ENCODE results near the gene STK39.
"Not testable (repeated sequence)": the region's sequence is repeated elsewhere in the genome, so short reads cannot be mapped to it uniquely, and the experiment has no call there.

The STK39 gene

DNA sequence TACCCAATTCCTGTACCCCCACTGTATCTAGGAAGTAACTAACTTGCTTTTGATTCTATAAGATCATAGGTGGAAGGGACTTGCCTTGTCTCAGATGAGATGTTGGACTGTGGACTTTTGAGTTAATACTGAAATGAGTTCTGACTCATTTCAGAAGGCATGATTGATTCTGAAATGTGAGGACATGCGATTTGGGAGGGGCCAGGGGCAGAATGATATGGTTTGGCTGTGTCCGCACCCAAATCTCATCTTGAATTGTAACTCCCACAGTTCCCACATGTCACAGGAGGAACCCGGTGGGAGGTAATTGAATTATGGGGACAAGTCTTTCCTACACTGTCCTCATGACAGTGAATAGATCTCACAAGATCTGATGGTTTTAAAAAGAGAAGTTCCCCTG, 165.9 kb downstream of the STK39 start:
- not testable (repeated sequence) for DNase-seq

DNA sequence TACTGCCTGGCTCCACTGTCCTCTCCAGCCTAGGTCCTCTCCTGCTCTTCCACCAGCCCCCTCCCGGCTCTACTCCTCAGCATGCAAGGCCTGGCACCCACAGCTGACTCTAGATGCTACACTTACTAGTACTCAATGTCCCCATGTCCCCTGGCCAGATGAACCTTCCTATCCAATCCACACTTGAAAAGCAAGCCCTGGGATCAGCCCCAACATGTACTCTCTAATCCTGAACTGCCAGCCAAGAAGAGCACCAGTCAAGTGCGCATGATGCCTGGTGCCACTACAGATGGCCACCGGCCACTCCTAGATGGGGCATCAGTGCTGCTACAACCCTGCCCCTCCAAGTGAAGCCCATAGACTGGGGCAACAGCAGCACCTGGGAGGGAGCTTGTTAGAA, 168.2 kb downstream of the STK39 start:
- no peak for DNase-seq

DNA sequence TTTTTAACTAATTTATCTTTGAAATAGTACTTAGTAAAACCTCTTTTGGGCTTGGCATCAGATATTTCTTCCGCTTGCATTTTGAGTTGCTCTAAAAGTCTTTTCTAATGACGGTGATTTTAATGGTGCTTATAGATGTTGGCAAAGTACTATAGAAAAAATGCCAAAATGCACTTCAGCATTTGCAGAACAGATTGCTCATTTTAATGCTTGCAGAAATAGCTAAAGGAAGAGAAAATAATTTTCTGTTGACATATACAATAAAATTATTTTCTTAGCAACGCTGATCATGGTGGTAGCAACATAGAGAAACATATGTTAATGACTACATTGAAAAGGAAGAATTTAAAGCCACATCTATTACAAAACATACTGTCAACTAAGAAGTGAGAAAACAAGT, 170.7 kb downstream of the STK39 start:
- no peak for DNase-seq

DNA sequence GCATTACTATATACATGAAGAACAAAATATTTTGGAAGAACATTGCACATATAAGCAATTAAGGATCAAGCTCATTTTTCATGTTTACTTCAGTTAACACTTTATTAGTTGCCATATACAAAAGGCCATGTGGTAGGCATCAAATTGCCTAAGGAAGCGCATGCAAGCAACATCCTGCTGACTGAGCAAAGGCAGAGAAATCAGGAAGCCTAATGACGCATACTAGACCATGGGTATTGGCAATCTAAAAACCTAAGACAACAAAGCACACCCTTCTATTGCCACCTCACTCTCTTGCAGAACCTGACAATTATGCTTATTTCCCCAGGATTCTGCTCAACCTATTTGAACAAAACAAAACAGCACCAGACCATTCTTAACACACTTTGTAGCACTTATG, 171.9 kb downstream of the STK39 start:
- DNase-seq: no peak

DNA sequence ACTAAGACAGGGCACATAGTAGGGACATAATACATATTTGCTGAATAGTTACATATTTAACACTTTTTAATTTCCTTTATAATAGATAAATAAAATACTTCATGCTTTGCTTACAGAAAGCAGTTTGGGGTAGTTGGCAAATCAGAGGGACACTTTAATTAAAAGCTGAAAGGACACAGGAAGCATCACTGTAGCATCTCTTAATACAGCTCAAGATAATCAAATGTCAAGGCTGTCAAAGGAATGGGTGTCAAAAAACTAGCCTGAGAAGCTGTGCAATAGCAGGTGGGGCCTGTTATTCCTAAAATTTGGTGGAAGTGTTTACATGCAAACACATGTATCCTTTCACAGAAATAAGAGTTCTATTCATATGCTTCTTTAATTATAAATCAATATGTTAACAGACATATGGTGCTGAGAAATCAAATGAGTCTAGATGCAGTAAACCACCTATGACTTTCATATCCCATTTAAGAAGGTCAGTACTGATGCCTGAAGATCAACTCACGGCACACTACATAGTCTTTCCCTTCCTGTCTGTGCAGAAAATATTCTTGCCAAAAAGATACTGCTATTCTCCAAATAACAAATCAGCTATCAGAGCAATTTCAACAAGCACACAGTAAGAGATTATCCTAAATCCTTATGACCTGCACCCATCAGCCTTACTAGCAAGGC, 174.6 kb downstream of the STK39 start:
- no peak for DNase-seq

DNA sequence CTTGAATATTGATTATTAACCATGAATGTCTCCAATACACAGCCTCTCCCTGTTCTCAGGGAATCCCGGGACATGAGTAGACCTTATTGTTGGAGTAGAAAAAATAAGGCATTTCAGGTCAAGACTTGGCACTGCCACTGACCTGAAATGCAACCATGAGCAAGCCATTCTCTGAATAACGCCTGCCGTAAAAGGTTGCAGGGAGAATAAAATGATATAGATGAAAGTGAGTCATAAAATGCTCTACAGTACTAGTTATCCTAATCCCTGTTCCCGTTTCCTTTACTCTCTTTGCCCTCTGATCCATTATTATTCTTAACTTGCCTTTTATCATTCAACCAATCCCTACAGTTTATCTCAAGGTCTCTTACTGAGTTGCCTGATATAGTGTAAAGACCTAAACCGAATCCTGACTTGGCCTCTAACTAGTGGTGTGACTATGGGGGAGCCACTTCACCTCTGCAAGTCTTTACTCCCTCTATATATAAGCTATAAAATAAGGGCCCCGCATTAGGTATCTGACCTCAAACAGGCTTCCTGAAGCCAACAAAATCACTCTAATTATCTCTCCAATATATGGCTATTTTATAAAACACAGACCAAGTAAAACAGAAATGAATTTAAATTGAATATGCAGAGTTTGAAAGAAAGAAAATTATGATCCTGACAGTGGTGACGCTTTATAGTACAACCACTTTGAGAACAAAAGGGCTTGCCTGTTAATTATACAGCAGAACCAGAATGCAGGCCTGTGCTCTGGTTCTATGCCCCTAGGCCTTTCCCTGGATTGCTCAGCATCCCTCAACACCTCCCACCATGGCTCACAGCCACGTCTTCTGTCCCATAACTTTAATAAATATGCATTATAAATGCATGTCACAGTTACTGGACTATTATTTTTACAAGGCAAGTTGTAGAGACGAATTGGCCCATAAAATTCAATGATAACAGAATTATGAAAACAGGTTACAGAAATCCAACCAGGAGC, 183.1 kb downstream of the STK39 start:
- no peak for DNase-seq

DNA sequence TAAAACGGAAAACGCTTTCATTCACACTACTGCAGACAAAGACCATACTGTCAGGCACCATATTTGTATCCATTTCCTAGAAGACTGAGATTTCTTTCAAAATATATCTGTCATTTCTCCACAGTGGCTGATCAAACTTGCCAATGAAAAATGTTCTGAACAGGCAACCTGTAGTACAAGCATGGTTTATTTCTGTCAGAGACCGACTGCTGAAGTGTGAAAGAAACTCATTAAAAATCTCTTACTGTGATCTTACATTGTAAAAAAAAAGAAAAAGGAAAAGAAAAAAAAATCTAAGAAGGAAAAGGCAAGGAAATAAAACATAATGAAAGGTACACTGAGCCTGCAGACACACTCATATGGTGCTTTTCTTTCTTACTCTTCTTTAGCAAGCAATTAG, 184.5 kb downstream of the STK39 start:
- DNase-seq: no peak

DNA sequence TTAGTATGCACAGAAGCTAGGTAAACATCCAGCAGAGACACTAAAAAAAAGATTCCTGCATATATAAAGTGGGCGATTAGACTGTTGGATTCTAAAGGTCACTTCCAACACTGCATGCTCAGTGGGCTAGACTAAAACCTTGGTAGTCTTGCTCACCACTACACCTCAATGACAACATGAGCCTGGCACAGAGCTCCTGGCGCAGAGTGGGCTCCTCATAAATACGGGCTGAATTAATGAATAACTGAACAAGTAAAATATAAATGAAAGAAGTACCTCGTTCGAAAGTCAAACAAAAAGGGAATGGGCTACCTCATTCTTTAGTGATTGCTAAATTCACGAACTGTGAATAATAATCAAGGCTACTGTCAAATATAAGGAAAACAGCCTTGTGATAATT, 185.3 kb downstream of the STK39 start:
- no peak for DNase-seq

DNA sequence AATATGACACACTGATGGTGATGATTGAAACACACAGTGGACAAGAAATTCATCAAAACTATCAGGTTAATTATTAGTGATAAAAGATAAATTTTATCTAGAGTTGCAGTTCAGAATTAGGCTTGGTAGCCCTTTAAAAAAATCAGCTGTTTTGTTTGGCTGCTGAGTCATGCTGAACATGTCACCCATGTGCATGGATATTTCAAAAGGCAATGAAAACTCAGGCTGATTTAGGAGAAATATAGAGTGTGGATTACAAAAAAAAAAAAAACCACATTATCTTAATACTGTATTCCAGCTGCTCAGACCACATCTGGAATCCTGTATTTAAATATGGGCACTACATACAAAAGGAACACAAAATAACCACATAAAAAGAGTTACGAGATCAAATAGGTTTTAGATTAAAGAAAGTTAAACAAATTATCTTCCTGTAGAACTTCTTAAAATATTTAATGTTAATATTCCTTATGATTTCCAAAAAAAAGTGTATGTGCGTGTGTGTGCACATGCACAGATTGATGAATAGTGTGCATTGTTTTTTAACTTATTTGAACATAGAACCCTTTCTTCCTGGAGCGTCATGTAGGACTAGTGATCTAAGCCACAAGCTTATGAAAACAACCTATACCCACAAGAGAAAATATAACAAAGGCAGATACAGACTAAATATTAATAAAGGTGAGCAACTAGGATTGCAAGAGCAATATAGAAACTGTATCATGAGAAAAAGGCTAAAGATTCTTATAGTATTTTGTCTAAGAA, 186.2 kb downstream of the STK39 start:
- DNase-seq: no peak

DNA sequence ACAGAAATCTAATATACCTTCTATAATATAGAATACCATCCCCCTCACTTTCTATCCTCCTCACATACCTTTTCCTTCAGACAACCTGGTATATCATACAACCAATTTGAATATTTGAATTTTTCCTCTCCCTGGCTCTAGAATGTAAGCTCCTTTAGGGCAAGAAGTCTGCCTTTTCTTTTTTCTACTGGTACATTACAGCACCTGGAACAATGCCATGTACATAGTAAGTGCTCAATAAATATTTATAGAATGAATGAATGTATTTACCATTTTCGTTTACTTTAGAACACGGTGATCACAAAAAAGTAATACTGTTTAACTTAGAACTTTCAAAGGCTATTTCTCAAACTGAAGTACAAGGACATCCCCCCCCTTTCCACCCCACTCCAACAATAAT, 187.6 kb downstream of the STK39 start:
- no peak for DNase-seq

DNA sequence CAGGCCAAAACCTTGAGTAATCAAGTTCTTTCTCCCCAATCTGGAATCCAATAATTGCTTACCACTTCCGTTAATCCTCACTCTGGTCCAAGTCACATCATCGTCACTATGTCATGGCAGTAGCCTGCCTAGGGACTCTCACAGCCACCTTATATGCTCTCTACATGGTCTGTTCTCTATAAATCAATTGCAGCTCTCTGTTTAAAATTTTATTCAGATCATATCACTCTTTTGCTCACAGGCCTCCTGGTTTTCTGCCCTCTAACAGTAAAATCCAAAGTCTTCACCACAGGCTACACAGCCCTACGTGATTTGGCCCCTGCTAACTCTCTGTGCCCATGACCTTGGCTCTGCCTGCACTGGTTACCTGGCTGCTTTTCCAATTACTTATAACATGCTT, 188.7 kb downstream of the STK39 start:
- DNase-seq: no peak

DNA sequence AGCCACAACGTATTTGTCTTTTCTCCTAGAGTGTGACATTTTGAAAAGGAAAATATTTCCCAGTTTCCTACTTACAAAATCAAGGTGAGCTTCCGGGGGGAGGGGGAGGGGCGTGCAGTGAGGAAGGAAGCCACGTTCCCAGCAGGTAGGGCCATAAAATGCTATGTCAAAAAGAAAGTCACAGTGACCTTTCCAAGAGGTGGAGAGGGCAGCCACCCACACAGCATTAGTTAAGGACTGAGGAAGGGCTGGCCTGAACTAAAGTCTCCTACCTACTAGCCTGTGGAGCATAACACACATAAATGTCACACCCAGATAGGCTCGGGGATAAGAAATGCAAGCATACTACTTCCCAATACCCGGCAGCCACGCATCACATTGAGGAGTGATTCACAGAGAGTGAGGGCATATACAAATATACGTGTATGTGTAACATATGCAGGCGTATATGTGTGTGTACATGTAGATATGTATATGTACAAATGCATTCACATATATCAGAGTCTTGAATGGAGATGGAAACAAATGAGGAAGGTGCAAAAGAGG, 191.1 kb downstream of the STK39 start:
- DNase-seq: no peak

DNA sequence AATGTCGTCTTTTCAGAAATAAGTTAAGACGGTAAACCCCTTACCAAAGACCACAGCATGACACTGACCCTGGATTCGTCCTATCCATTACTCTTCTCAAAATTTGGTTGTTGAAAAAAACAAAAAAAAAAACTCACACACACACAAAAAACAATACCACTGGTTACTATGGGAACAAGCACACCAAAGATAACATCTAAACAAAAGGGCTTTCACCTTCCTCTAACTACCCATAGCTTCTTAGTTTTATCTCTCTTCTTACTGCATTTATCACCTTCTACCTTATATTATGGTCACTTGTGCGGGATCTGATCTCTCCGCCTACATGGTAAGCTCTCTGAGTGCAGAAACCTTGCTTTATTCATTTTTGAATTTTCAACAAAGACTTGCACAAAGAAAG, 192.7 kb downstream of the STK39 start:
- DNase-seq: no peak

DNA sequence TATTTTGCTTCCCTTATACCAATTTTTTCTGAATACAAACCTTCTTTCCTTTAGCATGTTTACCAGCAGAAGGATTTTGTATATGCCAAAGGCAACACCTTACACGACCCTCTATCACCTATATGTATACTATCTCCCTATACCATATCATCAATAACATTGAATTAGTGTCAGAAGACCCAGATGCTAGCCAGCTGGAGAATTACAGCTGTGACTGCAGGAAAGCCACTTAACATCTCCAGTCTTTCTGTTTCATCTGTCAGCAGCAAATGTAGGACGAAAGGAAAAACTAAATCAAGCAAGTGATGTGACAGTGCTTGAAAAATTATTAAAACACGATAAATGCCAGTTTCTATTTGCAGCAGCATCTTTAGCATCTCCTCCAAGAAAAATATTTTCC, 193.7 kb downstream of the STK39 start:
- DNase-seq: no peak

DNA sequence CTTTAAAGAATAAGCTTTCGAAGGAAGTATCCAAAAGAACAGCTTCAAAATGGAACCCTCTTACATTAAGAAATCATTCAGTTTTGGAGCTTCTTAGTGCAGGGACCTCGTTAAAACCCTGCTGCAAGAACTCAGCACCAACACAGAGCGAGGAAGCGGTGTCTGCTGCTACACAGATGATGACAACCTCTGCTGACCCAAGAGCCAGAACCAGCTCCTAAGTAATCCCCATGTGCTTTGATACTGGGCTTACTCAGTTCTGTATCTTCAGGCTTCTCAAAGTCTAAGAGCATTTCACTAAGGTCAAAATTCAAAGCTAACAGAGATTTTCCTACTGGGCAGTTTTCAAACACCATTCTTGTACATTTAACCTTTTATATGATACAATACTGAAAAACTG, 194.6 kb downstream of the STK39 start:
- no peak for DNase-seq

DNA sequence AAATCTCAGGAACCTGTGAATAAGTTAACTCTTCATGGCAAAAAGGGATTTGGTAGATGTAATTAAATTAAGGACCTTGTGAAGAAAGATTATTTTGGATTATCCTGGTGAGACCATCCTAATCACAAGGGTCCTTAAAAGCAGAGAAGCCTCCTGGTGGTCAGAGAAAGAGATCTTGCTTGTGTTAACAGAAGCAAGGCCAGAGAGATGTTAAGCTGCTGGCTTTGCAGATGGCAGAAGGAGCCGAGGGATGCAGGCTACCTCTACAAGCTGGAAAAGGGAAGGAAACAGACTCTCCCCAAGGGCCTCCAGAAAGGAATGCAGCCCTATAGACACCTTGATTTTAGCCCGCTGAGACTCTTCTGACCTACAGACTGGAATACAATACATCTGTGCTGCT, 197.0 kb downstream of the STK39 start:
- no peak for DNase-seq

DNA sequence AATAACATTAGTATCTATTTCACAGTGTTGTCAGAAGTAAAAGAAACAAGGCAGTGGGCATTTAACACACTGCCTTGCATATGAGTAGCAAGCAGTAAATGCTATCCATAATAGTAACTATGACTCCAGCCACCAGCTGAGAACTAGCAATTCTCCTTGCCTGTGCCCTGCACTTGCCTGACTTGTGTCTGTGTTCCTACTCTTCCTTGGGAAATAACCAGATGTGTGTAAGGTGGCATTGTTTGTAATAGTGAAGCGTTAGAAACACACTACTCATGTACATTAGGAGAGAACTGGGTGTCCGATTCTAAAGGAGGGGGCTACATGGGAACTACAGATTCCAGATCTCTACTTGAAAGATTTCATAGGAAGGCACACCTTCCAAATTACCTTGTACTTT, 197.8 kb downstream of the STK39 start:
- DNase-seq: no peak

DNA sequence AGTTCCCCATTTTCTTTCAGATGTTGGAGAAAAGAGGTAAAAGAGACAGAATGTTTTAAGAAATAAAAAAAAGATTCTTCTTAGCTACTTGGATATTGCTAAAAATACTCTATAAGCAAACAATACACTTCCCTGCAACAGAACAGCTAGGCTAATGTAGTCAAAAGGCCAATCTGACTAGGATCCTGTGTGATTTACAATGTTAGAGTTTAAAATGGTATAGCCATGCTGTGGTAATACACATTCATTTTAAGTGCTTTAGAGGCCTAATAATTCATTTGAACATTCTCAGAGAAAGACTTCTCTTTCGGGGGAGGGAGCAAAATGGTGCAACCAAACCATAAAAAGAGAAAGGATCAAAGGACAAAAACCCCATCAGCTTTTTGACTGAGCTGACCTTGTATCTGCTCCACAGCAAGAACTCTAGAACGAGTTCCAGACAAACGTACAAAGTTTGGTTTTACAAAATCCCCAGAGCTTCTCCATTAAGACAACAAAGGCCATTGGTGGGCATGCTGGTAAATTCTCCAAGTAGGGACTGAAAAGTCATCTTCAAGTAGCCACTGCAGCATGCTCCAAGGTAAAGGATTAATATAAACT, 200.2 kb downstream of the STK39 start:
- no peak for DNase-seq

DNA sequence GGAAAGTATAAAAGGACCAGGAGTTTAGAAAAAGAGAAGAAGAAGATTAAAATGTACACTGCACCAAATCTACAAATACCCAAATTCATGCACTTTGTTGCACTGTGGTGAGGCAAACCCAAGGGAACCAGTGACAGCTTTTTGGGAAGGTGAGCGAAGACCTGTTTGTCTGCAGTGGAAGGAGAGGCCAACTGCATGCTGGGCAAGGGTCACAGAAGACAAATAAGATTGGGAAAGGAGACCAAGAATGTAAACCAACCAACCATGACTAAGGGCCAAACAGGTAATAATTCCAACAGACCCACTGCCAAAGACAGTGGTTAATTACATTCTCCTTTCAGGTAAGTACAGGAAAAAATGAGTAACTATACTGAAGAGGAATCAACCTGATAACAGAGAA, 202.8 kb downstream of the STK39 start:
- DNase-seq: no peak

DNA sequence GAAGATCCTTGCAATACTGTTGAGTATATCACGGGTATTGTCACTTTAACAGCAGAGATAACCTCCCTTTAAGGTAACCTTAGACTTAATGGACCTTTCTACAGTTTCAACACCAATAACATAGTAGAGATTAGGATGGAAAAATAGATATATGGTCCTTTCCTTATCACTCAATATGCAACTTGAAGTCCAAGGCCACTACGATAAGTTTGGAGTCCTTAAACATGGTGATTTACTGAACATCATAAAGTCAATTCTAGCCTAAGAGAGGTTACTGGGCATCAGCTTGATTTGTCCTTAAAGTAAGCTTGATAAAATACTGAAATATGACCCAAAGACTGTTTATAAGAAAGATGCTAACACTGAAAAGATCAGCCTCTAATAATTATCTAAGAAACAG, 203.2 kb downstream of the STK39 start:
- DNase-seq: no peak

DNA sequence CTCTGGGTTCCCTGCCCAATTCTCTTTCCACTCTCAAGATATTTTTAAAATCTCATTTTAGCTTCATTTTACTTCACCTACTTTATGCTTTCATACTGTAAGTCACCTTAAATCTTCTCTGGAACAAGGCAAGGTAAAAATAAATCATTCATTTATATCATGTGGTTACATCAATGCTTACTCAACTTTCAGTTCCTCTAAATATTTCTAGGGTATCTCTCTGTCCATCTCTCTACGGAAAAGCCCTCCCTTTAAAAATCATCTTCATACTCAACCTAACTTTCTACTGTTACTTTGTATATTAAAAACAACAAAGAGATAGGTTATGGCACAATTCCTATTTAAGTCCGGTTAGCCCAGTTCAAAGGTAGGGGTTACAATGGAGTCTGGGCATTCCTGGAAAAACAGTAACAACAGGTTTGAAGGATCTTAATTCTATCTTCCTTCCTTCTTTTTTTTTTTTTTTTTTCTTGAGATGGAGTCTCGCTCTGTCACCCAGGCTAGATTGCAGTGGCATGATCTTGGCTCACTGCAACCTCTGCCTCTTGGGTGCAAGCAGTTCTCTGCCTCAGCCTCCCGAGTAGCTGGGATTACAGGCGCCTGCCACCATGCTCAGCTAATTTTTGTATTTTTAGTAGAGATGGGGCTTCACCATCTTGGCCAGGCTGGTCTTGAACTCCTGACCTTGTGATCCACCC, 205.1 kb downstream of the STK39 start:
- DNase-seq: not testable (repeated sequence)

DNA sequence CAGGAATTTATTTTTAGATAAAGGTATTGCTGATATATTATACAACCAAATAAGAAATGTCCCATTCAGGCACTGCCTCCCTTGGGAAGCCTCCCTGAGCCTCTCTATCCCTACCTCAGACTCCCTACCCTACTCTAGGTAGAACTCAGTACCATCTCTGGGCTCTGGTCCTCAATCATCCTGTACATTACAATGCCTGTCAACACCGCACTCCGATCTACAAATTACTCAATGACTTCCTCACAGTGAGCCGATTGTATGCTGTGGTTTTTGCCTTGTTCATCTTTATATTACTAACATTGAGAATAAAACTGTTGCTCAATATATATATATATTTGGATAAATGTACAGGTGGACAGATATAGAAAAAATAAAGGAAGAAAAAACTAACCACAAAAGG, 207.5 kb downstream of the STK39 start:
- no peak for DNase-seq

Measured in CD4-positive, alpha-beta T cell treated with Interleukin-6 for 4 hours (primary cell).